Gastroesophageal sphincter (tissue), 4 donors: Measurements from ENCODE around the gene BEST4. TPM values are rescaled to one million over a fixed set of nuclear protein-coding genes. Genes with fewer than 3 reads are reported as not detected.

ENCODE experiments used
- ATAC-seq: fragments of 150-250 bp; one replicate; pipeline ENCODE4 v1.9.1; 2016; ENCODE audit warnings: mild to moderate bottlenecking, moderate library complexity
- H3K27ac ChIP-seq, 4 donors: fragments of 200-600 bp; sonication (generic) in 3 of 4; 1 replicate in 3 of 4; 2 replicates in 1 of 4; pipeline ENCODE4 v1.5.1; 2016 to 2019
- H3K27me3 ChIP-seq: fragments of 200-600 bp; sonication (generic); one replicate; pipeline ENCODE4 v1.5.1; 2019
- H3K36me3 ChIP-seq, 2 donors: fragments of 200-600 bp; sonication (generic); one replicate each; pipeline ENCODE4 v1.5.1; 2019; ENCODE audit warnings: control low read depth in 1 of 2
- H3K4me1 ChIP-seq, 3 donors: fragments of 200-600 bp; sonication (generic); 1 replicate in 2 of 3; 2 replicates in 1 of 3; pipeline ENCODE4 v1.5.1; 2016 to 2019; ENCODE audit warnings: control low read depth in 2 of 3
- H3K4me3 ChIP-seq, 2 donors: fragments of 200-600 bp; sonication (generic); one replicate each; pipeline ENCODE4 v1.5.1; 2019; ENCODE audit warnings: mild to moderate bottlenecking in 1 of 2, moderate library complexity in 1 of 2
- H3K9me3 ChIP-seq, 3 donors: fragments of 200-600 bp; sonication (generic); one replicate each; pipeline ENCODE4 v1.5.1; 2017 to 2019; ENCODE audit warnings: control low read depth in 2 of 3
- EP300 ChIP-seq: sonication (generic); formaldehyde crosslinking; IDR thresholded peaks from one replicate; pipeline ENCODE4 v1.6.1; 2017; ENCODE audit warnings: antibody characterized with exemption, mild to moderate bottlenecking
- POLR2A ChIP-seq, 2 donors: fragments of 450-650 bp; IDR thresholded peaks; one replicate each; pipeline ENCODE4 v1.6.1; 2017; ENCODE audit warnings: antibody characterized with exemption in 2 of 2, mild to moderate bottlenecking in 2 of 2, moderate library complexity in 1 of 2
- POLR2AphosphoS5 ChIP-seq: sonication (generic); formaldehyde crosslinking; IDR thresholded peaks from one replicate; pipeline ENCODE4 v1.6.1; 2017; ENCODE audit warnings: antibody characterized with exemption
- whole genome bisulfite sequencing, 2 donors: methylation state at CpG; one replicate each; pipeline ENCODE4 v1.1.5; 2018; ENCODE audit warnings: low coverage in 1 of 2; 5-methylcytosine and 5-hydroxymethylcytosine counted together
- total RNA-seq, 4 donors: library from RNA; depleted of rRNA; stranded (reverse); fragments of >200 nt; gene quantifications; one replicate each; pipeline ENCODE4 v1.1.0, GENCODE V29; 2016
- TF ChIP-seq, protein P1 (sequence below), 4 experiments: fragments of 200-600 bp in 2 of 4; fragments of 450-650 bp in 2 of 4; sonication (generic) in 1 of 4; IDR thresholded peaks; one replicate each; pipeline ENCODE4 v1.5.1; 2017 to 2019; ENCODE audit warnings: antibody characterized with exemption in 4 of 4, mild to moderate bottlenecking in 2 of 4, moderate library complexity in 2 of 4

Gene BEST4
- total RNA-seq, 4 donors from 2014 or later: 0.15 to 0.31 TPM; not detected in 2

DNA sequence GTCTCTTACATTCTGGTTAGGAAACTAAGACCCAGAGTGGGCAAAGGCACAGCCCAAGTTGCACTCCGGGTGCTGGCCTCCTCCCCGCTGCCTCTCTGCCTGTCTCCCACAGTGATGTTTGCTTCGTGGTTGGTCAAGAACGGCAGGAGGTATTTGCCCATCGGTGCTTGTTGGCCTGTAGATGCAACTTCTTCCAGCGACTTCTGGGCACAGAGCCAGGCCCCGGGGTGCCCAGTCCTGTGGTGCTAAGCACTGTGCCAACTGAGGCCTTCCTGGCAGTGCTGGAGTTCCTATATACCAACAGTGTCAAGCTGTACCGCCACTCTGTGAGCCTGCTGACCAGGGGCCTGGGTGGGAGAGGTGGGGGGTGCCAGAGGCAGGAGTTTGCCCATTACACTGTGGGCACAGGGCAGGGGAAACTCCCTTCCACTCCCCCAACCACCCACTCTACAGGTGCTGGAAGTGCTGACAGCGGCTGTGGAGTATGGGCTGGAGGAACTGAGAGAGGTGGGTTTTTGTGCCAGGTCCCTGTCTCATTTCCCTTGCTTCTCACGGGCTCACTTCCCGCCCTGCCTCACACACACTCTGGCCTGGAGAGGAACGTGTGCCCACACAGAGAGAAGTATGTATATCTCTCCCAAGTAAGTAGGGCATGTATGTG is 22.3 kb upstream of the BEST4 start:
- no peaks in the 10 kb centered on the region for H3K9me3 ChIP-seq
- 23% methylated on average over 4 of the region's 12 CpGs; no CpG with 5 or more reads in 1 of the 2 donors for WGBS, 2 donors
- peak overlapping the region; percentile 95 to 99 (median 96) for H3K27ac ChIP-seq
- no peak overlapping the region for H3K4me3 ChIP-seq
- H3K27me3 ChIP-seq: no peaks in the 10 kb centered on the region
- peaks cover 0 to 14% of the 10 kb centered on the region in 2 donors for H3K36me3 ChIP-seq
- TF ChIP-seq EP300: no peak
- TF ChIP-seq POLR2AphosphoS5: no peak
- TF ChIP-seq, protein P1, sequence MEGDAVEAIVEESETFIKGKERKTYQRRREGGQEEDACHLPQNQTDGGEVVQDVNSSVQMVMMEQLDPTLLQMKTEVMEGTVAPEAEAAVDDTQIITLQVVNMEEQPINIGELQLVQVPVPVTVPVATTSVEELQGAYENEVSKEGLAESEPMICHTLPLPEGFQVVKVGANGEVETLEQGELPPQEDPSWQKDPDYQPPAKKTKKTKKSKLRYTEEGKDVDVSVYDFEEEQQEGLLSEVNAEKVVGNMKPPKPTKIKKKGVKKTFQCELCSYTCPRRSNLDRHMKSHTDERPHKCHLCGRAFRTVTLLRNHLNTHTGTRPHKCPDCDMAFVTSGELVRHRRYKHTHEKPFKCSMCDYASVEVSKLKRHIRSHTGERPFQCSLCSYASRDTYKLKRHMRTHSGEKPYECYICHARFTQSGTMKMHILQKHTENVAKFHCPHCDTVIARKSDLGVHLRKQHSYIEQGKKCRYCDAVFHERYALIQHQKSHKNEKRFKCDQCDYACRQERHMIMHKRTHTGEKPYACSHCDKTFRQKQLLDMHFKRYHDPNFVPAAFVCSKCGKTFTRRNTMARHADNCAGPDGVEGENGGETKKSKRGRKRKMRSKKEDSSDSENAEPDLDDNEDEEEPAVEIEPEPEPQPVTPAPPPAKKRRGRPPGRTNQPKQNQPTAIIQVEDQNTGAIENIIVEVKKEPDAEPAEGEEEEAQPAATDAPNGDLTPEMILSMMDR (IDR thresholded peaks at IDR 0.05): no peak
- ATAC-seq: no peak
- H3K4me1 ChIP-seq: peaks cover 17 to 96% (median 71%) of the 10 kb centered on the region in 3 donors

DNA sequence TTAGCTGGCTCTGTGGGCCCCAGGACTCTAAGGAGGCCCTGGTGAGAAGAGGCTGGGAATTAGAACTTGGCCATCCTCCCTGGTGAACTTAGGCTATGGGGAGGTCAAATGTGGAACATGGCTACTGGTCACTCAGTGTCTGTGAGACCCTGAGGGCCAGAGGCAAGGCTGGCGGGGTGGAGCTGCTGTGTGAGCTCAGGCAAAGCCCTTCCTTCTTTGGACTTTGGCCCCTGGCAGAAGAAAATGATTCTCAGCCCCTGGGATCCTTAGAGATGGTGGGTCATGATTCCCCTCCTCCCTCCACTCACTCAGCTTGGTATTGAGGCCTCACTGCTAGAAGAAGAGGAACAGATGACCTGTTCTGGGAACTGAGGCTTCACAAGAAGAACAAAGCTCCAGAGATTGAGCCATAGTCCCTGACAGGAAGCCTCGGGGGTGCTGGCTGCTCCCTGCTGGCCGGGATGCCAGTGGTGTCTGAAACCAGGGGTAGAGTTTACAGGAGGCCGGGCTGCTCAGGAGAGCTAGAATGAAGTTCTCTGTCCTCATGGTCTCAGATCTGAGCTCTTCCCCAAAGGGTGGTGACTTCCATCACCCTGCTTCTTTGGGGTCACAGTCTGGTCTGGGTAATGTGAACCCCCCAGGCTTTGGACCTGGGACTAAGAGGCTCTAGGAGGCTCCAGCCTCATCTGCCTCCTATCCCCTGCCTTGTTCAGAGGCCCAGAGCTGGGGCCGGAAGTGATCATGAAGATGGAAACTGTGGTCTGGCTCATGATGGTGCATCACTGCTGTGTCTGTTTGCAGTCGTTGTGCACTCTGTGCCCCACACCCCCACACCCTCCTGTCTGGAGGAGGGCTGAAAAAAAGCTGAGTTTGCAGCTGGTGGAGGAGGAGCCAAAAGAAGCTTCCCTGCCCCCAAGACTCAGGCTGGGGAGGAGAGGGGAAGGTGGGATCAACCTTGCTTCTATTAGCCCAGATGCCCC is 21.3 kb upstream of the BEST4 start:
- peak overlapping the region; percentile 1 to 44 for H3K4me3 ChIP-seq

DNA sequence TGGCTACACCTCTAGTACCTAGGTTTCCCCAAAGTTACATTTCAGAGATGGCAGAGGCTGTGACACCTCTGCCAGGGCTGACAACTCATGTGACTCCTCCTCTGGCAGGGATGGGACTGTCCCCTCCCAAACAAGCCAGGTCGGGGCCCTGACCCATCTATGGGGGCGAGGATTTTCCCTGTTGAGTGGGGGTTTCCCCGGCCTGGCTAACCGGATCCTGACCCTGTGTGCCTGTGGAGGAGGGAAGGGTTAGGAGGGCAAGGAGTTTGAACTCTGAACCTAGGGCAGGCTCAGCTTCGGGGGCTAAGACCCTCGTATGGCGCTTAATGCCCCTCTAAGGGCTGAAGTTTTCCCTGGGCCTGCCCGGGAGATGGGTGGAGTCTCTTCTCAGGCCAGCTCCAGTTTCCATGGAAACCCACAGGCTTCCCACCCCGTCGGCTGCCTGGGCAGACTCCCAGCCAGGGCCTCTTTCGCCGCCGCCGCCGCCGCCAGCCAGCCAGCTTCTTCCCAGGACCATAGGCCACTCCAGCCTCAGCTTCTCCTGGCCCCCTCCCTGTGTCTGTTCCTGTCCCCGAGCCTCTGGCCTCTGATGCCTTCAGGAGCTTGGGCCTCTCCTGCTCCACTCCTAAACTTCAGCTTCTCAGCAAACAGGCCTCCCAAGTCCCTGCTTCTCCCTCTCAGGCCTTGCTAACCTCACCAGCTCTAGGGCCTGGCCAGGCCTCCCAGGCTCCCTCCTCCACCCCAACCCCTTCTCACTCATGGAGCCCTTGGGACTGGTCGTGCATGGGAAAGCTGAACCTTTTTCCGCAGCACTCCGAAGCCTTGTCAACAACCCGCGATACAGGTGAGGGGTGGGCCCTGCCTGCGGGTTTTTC is 20.3 kb upstream of the BEST4 start, which contains the start of gene BTBD19:
TSS of gene BTBD19 (plus strand) at position 461 of the 875 bp plus-strand sequence. CDS start at position 759, 298 bp downstream.
- no peaks in the 10 kb centered on the region for H3K9me3 ChIP-seq
- H3K36me3 ChIP-seq: peaks cover 0 to 33% of the 10 kb centered on the region in 2 donors
- H3K27ac ChIP-seq: peak within 1 kb of the TSS; percentile 95 to 99 (median 96)
- TF ChIP-seq, protein P1 (IDR thresholded peaks at IDR 0.05): no peak
- no peak for TF ChIP-seq POLR2AphosphoS5
- peak in 1 of 2 donors; percentile 20 for TF ChIP-seq POLR2A (IDR thresholded peaks at IDR 0.05)
- TF ChIP-seq EP300: no peak
- WGBS, 2 donors: 0 to 2% methylated on average over 1 to 9 of the region's 23 CpGs
- peaks cover 17 to 89% (median 75%) of the 10 kb centered on the region in 3 donors for H3K4me1 ChIP-seq
- peak within 1 kb of the TSS; percentile 1 to 44 for H3K4me3 ChIP-seq
- peak; percentile 51 for ATAC-seq
- no peaks in the 10 kb centered on the region for H3K27me3 ChIP-seq

More for the DNA sequence above, 21.3 kb upstream of the BEST4 start:
- H3K27ac ChIP-seq: peak overlapping the region; percentile 95 to 99 (median 96)
- H3K36me3 ChIP-seq: peaks cover 0 to 24% of the 10 kb centered on the region in 2 donors
- ATAC-seq: no peak
- no peak for TF ChIP-seq POLR2A (IDR thresholded peaks at IDR 0.05)
- no peak for TF ChIP-seq EP300
- TF ChIP-seq POLR2AphosphoS5: peak; percentile 44
- TF ChIP-seq, protein P1 (IDR thresholded peaks at IDR 0.05): peak in 1 of 4 experiments; percentile 14
- peaks cover 17 to 89% (median 71%) of the 10 kb centered on the region in 3 donors for H3K4me1 ChIP-seq
- H3K9me3 ChIP-seq: no peaks in the 10 kb centered on the region
- no CpG with 5 or more reads among the region's 6 CpGs for WGBS, 2 donors
- H3K27me3 ChIP-seq: no peaks in the 10 kb centered on the region

DNA sequence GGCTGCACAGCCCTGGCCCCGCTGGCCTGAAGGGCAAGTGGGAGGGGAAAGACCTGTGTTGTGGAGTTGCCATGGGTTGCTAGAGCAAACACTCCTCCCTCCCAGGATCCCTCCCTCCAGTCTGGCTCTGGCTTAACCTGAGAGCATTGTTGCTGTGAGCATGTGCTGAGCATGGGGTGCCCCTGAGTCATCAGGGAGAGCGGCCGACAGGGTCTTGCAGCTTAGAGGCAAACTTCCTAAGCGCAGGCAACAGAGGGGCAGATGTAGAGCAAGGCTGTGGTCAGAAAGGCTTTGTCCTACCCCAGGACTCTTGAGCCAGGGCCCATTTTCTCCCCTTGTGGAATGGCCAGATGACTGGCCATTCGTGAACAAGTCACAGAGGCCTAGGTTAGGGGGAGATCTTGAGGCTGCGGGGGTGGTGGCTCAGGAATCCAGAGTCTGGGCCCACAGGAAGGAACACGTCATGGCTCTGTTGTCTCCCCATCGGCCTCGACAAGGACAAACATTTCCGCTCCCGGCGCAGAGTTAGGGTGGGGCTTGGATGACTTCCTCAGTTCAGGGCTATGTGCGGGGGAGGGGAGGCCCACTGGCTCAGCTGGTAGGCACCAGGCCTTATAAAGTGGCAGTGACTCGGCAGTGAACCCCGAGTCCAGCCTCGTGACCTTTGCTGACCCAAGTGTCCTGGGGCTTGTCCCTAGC is 19.5 kb upstream of the BEST4 start:
- no peaks in the 10 kb centered on the region for H3K9me3 ChIP-seq
- peak overlapping the region; percentile 95 to 99 (median 96) for H3K27ac ChIP-seq
- WGBS, 2 donors: 0% methylated on average over 1 of the region's 16 CpGs; no CpG with 5 or more reads in 1 of the 2 donors
- peaks cover 0 to 41% of the 10 kb centered on the region in 2 donors for H3K36me3 ChIP-seq
- peaks cover 17 to 89% (median 73%) of the 10 kb centered on the region in 3 donors for H3K4me1 ChIP-seq
- no peaks in the 10 kb centered on the region for H3K27me3 ChIP-seq
- TF ChIP-seq POLR2AphosphoS5 (peak; percentile 86), EP300 (no peak), POLR2A (IDR thresholded peaks at IDR 0.05) (peak; percentile 25 to 33)
- TF ChIP-seq, protein P1 (IDR thresholded peaks at IDR 0.05): peak in 1 of 4 experiments; percentile 30
- ATAC-seq: peak; percentile 89
- peak overlapping the region in 1 of 2 donors; percentile 44 for H3K4me3 ChIP-seq
